GM18868 (cell line): ENCODE data around the gene FHIT.

Source experiments
- ATAC-seq: cut with Tn5 transposase; IDR thresholded peaks from one replicate; pipeline ENCODE4 v1.9.1; 2021; ENCODE audit warnings: mild to moderate bottlenecking, moderate library complexity; ENCODE audit not compliant: unreplicated experiment

FHIT gene

DNA sequence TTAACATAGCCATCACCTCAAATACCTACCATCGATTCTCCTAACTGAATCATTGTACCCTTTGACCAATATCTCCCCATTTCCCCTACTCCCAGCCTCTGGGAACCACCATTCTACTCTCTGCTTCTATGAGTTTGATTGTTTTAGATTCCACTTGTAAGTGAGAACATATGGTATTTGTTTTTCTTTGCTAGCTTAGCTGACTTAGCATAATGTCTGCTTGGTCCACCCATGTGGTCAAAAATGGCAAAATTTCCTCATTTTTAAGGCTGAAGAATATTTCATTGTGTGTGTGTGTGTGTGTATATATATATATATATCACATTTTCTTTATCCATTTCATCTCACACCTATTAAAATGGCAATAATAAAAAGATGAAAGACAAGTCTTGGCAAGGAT, 469.3 kb downstream of the FHIT start:
- ATAC-seq, result no peak

DNA sequence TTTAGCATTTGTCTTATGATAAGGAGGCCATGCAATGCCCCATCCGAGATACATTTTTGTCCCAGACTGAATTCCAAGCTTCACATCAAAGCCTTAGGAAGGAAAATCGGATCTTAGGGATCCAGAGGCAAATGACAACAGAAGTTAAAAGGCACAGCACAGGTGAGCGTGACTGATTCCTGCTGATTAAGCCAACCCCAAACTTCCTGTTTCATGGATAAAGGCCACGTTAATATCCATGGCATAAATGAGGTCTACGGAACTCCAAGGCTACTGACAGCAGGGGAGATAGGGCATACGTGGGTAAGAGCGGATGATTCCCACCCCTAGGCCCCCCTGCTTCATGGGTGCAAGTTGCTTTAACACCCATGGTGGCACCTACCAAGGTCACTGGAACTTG, 471.6 kb downstream of the FHIT start:
- no peak for ATAC-seq

DNA sequence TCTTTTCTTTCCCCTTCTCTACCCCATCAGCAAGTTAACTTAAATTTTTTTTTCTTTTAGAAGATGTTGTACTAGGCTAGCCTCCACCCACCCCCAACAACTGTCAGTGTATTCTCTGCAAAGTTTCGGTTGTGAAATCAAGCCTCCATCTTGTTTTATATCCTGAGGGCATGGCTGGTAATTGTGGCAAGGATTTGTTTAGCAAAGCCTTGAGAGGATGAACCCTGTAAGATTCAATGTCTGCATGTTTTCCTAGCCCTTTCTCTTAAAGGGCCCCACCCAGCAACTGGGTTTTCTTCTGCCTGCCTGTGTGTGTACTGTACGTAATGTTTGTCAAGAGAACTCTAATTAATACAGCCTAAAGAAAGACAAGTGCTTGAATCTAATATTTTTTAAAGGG, 475.3 kb downstream of the FHIT start:
- no peak for ATAC-seq

DNA sequence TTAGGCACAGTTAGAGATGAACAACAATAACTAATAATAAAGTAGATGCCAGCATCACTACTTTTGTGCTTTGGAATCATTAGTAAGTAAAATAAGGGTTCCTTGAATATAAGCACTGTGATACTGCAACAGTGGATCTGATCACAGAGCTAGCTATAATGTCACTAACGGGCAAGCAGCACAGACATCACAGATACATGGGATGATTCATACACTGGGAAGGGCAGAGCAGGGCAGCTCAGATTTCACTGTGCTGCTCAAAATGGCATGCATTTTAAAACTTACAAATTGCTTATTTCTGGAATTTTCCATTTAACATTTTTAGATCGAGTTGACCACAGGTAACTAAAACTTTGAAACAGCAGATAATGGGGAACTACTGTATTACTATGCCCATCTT, 476.6 kb downstream of the FHIT start:
- ATAC-seq, result no peak

DNA sequence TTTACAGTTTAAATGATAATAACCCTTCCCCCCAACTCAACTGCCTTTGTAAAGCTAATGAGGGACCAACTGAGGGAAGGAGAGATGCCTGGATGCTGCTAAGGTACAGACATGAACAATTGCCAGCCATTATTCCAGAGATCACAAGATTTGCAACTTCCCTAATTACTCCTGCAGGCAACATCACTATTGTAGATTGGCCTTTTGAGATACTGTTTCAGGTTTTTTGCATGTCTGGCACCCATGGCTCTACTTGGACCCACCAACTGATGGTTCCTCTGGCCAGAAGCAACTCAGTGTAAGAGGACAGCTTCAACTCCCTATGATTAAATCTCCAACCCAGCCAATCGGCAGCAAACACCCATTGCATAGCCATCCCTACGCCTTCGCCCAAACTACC, 478.7 kb downstream of the FHIT start:
- ATAC-seq, result no peak

DNA sequence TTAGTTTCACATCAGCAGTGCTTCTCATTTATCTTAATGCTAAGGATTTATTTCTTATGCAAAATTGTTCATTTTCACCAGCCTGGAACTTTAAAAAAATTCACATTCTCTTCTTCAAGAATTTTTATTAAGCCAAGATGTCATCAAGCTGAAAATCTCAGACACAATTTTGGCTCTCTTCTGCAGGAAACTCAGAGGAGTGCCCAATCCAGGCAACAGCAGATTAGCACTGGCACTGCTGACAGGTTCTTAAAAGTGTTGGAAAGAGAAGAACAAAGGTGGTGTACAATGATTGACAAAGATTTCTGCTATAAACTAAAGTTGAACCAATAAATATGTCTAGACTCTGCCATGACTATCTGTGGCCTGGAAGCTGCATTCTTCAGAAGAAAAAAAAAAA, 479.5 kb downstream of the FHIT start:
- no peak for ATAC-seq

DNA sequence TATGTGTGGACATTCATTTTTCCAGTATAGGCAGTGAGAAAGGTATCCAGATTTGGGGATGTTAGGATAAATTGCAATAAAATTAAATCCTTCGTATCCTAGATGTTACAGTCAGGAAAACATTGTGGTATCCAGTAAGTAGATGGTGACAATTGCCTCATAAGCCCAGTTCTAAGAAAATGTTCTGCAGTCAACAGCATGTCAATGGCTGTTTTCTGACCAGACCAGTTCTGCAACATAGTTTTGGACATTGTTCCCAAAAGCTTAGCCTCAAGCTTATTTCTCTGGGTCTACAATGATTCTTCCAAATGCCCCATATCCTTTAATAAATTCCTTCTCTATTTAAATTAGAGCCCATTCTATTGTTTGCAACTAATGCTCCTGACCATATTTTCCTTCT, 480.7 kb downstream of the FHIT start:
- ATAC-seq, result no peak

DNA sequence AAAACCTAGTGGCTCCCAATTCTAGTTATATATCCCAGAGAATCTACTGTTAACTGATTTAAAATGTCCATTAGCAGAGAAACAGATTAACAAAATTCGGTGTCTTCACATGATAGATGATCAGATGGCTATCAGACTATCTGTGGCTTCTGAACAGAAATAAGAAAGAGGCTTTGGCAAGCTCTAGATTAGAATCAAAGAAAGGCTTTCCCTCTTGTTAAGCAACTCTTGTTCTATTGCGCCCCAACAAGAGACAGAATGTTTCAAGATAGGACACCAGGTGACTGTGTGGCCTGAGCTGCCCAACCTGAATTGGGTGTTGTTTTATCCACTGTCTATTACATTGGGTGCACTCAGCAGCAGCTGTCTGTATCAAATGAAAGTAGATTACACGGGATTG, 483.7 kb downstream of the FHIT start:
- ATAC-seq, result no peak

DNA sequence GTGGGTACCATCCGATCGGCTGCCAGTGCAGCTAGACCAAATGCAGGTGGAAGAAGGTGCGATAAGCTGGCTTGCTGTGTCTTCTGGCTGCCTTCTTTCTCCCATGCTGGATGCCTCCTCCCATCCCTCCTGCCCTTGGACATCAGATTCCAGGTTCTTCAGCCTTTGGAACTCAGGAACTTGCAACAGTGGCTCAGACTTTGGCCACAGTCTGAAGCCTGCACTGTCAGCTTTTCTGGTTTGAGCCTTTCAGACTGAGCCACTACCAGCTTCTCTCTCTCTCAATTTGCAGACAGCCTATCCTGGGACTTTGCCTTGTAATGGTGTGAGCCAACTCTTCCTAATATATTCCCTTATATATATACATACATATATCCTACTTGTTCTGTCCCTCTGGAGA, 485.5 kb downstream of the FHIT start:
- no peak for ATAC-seq

DNA sequence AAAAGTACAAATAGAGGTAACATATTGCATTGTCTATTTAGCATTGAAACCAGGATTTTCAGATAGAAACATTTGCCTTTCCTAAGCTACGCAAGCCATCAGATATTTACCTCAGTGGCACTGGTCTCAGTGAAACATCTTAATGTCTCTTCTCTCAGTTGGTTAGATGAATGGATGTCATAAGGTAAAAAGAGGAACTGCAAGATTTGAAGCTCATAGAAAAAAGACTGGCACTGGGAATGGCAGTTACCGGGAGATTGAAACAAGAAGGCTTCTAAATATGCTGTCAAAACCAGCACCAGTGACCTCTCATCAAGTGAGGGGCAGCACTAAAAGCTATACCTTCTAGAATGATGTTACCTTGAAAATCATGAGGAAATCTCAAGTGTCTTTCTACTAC, 486.4 kb downstream of the FHIT start:
- no peak for ATAC-seq

DNA sequence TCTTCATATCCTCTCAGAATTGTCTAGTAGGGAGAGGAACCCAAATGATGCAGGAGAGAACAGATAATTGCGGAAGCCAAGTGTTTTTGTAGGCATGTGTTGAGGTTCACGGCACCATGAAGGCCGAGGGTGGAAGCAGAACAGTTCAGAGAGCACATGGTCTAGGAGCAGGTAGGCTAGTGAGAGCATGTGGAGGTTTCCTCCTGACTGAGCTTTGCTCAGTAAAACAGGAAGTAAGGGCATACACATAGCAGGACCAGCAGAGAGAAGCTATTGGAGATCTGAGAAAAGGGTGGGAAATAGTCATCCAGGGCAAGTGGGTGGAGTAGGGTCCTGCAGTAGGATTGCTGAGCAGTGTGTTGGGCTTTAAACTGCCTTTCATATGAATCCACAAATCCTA, 491.1 kb downstream of the FHIT start:
- no peak for ATAC-seq

DNA sequence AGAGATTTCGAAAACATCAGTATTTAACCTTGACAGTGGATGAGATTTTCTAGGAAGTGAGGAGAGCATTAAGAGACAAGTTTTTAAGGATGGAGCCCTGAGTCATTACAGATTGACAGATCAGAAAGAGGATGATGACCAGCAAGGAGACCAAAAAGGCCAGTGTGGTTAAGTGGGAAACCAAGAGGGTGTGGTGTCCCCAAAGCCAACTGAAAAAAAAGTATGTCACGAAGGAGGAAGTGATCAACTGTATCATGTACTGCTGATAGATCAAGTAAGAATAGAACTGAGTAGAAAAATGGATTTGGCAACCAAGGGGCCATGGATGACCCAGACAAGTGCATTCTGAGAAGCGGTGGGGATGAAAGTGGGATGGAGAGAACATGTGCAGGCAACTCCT, 491.8 kb downstream of the FHIT start:
- no peak for ATAC-seq

DNA sequence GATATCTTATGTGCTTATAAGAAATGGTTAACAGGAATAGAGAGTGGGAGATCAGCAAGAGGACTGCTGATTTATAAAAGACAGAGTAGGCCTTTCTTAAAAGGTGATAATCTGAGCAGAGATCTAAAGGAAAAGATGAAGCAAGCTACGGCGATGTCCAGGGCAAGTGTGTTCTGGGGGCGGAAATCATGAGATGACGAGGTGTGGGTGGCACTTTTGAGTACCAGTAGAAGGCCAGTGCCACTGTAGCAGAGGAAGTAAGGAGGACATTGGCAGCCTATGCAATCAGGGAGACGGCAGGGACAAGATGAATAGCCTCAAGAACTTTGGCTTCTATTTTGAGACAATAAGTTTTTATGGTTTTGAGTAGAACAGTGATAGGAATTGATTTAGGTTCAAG, 492.4 kb downstream of the FHIT start:
- ATAC-seq, result no peak

DNA sequence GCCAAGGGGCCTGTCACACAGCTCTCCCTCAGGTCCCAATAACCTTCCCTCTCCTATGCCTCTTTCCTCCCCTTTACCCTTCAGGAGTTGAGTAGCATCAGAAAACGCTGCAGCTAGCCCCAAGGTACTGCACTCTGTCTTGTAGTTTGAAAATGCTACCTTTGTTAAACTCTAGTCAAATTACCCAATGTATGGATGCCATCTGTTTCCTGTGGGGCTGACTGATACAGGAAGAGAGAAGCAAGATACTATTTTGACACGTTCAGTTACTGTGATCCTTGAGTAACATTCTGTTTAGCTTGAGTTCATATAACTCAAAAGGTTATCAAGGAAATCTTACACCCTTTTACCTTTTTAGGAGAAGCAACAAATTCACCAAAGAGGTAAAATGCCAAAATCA, 493.1 kb downstream of the FHIT start:
- no peak for ATAC-seq

DNA sequence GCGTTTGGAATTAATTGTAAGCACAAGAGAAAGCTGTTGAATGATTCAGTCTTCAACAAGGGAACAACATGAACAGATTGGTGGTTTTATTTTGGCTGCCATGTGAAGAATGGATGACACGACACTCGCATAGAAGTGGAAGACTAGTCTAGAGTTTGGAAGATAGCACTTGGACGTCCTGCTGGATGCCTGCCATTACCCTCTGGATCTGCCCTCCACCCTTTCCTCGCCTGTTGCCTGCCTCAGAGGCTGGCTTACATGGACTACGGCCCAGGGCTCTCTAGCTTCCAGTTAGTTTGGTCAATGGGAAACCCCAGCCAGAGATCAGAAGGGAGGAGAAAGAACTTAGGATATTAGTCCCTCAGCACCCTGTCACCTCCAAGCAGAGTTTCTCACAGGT, 493.5 kb downstream of the FHIT start:
- ATAC-seq, result no peak

DNA sequence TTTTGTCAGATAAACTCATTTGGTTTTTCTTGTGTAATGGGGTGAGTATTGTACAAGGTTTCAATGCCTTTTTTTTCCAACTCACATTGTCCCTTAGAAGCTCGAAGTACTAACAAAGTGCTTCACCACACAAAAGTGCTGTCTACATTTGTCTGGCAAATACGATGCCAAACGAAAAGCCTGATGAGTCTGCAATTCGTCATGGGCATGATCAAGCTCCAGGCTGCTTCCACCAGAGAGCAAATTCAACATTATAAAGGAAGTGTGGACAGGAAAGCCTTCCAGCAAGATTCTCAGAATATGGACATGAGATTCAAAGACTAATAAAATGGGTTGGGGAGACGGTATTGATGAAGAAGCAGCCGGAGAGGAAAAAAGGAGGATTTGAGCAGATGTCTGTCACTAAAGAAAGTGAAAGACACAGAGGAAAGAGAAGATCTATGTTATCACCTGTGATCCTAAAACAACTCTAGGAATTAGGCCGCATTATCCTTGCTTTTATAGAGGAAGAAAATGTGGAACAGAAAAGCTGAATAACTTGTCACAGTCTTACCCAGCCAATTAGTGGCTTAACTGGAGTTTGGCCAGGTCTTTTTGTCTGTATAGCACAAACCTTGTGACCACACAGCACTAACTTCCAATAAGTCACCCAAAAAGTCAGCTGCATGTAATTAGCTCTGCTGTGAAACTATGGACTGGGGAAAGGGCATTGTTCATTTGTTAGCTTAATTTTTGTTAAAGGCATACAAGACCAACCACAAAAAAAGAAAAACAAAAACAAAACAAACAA, 494.8 kb downstream of the FHIT start:
- no peak for ATAC-seq

DNA sequence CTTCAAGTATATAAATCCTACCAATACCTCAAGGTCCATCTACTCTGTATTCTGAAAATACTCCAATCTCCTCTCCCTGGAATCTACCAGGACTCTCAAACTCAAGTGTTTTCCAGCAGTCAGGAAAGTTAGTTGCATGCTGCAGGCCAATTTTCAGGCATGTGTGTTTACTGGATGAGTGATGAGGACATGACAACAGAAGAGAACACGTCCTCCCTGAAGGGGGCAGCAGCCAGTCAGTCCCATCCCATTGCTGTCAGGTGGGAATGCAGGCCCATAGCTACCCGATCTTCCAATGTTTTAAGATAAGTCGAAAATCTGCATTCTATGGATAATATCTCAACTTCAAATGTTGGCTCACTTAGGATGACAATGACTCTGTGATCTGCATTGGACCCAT, 496.2 kb downstream of the FHIT start:
- no peak for ATAC-seq

DNA sequence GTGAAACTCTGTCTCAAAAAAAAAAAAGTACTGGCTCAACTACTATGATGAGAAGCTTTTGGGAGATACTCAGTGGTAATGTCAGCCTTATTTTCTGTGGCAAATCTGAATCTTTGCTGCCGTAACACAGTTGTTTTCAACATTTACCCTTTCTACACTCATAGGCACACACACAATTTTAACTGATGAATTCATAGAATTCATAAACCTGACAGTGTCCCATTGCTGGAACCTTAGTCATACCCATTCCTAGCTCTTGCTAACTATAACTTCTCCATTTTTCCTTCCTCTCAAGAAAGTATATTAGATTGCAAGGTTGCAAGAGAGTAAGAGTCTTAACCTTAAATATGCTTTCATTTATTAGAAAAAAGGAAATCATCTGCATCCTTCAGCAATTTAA, 496.6 kb downstream of the FHIT start:
- no peak for ATAC-seq

DNA sequence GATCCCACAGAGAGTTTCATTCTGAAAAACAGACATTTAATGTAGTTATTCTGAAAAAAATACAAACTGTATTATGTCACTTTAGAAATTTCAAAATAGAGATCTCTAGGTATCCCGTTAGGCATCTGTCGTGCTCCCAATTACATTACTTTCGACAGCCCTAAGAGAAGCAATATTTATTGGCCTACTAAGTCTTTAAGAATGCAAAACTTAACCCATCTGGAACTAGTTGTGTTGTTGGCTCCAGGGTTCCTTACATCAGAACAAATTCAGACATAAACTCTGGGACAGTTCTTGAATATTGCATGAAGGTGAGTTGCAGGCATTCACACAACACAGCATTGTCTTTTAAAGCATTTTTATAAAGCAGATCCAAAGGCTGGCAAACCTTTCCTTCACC, 498.4 kb downstream of the FHIT start:
- no peak for ATAC-seq

DNA sequence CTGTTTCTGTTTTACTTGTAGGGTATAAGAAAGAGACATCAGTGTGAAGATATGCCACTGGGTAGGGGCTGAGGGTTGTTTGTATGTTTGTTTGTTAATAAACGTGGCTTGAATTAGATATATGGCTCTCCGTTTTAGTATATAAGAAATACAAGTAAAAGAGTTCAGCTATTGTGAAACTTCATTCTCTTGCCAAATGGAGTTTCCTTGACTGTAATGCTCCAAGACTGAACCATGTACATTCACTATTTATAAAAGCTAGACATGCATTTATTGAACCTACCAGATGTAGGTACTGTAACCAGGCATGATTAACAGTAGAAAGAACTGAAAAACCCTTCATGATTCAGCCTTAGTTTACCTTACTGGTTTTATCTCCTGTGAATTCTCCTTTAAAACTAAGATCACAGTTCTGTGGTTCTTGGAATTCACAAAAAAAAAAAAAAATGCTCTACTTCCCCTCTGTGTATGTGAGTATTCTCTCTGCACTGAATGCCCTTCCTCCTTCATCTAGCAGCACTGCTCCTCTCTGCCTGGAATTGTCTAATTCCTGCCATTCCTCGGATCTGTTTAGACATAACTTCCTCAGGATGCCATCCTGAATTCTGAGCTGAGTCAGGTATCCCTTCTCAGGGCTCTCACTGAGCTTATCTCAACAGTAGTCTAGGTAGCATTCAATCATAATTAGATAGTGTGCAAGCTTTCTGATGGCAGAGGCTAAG, 504.4 kb downstream of the FHIT start:
- no peak for ATAC-seq

DNA sequence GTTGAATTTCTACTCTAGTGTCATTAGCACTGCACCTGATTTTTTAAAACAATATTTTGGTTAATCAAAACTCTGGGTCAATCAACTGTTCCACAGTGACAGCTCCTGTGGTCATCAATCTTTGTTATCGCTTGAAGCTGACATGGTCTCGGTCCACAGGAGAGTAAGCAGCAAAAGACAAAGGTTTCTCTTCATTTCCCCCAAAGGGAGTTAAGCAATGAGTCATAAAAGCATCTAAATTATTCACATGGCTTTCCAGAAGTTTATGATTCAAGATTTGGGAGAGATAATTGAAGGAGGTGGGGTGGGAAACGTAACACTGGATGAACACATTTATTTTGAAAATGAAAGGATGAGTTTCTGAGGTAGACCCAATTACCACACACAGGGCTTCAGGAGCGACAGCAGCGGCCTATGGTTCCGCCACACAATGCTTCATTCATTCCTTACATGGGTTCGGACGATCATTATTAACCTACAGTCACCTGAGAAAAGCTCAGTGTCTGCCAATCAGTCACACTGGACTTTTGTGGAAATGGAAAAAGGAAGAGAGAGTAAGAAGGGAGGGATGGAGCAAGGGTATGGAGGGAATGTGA, 505.1 kb downstream of the FHIT start:
- ATAC-seq, result no peak

DNA sequence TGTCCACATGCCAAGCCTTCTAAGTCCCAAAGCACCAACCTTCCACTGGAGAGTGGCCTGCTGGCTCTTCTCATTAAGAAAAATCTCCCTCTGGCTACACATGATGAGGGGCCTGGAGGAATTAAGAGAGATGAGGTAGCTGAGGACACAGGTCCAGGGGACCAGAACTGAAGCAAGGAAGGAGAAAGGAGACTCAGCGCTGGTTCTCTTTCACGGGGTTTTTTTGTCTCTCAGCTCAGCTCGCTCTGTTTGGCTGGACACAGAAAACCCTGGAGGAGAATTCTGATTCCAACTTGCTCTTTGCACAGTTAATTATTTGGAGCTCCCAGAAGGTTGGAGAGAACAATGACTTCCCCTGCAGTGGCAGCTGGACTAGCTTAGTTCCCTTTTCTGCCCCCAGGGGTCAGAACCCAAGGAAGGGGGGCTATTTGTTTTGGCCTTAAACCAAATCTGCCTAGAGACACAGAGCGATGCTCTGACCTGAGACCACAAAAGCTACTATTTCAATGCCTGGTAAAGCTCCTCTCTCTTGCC, 507.6 kb downstream of the FHIT start:
- no peak for ATAC-seq
